ENCODE results near the gene SLC44A2.

The SLC44A2 gene

GRCh38 chr19:10580979-10581631 is 44.2 kb upstream of the SLC44A2 start (continued):
- TF ChIP-seq, protein P1, sequence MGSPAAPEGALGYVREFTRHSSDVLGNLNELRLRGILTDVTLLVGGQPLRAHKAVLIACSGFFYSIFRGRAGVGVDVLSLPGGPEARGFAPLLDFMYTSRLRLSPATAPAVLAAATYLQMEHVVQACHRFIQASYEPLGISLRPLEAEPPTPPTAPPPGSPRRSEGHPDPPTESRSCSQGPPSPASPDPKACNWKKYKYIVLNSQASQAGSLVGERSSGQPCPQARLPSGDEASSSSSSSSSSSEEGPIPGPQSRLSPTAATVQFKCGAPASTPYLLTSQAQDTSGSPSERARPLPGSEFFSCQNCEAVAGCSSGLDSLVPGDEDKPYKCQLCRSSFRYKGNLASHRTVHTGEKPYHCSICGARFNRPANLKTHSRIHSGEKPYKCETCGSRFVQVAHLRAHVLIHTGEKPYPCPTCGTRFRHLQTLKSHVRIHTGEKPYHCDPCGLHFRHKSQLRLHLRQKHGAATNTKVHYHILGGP (tag by site-specific recombination; IDR thresholded peaks at IDR 0.05): no peak
- TF ChIP-seq ZBTB1 (tag by site-specific recombination; IDR thresholded peaks at IDR 0.05) (no peak), SETDB1 (IDR thresholded peaks at IDR 0.05; ENCODE audit: insufficient read length, low read length) (no peak), HOXC10 (CRISPR knock-in tag; IDR thresholded peaks at IDR 0.05) (no peak), ZSCAN16 (tag by site-specific recombination; IDR thresholded peaks at IDR 0.05) (no peak), ZNF654 (tag by site-specific recombination; IDR thresholded peaks at IDR 0.05; ENCODE audit: low read depth) (peak; percentile 95), ZNF600 (tag by site-specific recombination; IDR thresholded peaks at IDR 0.05) (peak; percentile 86), ZNF394 (tag by site-specific recombination; IDR thresholded peaks at IDR 0.05; ENCODE audit: borderline replicate concordance) (0 out of 2 replicates have a peak, but pooled peaks have one; percentile 28), KLF10 (tag by site-specific recombination; IDR thresholded peaks at IDR 0.05) (peak; percentile 41; the same call in 1 of the 2 replicates), ZBTB8A (tag by site-specific recombination; IDR thresholded peaks at IDR 0.05) (peak; percentile 33; the same call in 1 of the 2 replicates), YY2 (tag by site-specific recombination; IDR thresholded peaks at IDR 0.05) (no peak), ZNF555 (tag by site-specific recombination; conservative IDR thresholded peaks at IDR 0.05) (no peak), ZNF658 (tag by site-specific recombination; IDR thresholded peaks at IDR 0.05) (no peak), ZFP69B (tag by site-specific recombination; IDR thresholded peaks at IDR 0.05) (peak; percentile 59; the same call in 1 of the 2 replicates), ZNF350 (tag by site-specific recombination; IDR thresholded peaks at IDR 0.05) (no peak), SP2 (tag by site-specific recombination; IDR thresholded peaks at IDR 0.05) (no peak), ZNF221 (tag by site-specific recombination; IDR thresholded peaks at IDR 0.05; ENCODE audit: borderline replicate concordance) (no peak), BCL11B (tag by site-specific recombination; IDR thresholded peaks at IDR 0.05; ENCODE audit: low read depth) (no peak), REPIN1 (tag by site-specific recombination; IDR thresholded peaks at IDR 0.05; ENCODE audit: low read depth) (no peak), ZNF580 (tag by site-specific recombination; IDR thresholded peaks at IDR 0.05) (no peak), ZNF501 (tag by site-specific recombination; IDR thresholded peaks at IDR 0.05) (no peak), ZNF530 (tag by site-specific recombination; IDR thresholded peaks at IDR 0.05; ENCODE audit: low read depth) (no peak), SCRT2 (tag by site-specific recombination; IDR thresholded peaks at IDR 0.05) (0 out of 2 replicates have a peak, but pooled peaks have one; percentile 34), MYNN (tag by site-specific recombination; IDR thresholded peaks at IDR 0.05; ENCODE audit: borderline replicate concordance) (no peak), ZNF366 (tag by site-specific recombination; conservative IDR thresholded peaks at IDR 0.05) (no peak), RBAK (tag by site-specific recombination; IDR thresholded peaks at IDR 0.05) (no peak), KLF8 (tag by site-specific recombination; IDR thresholded peaks at IDR 0.05) (no peak), ZNF211 (tag by site-specific recombination; IDR thresholded peaks at IDR 0.05; ENCODE audit: low read depth) (no peak), ZBTB48 (tag by site-specific recombination; IDR thresholded peaks at IDR 0.05) (0 out of 2 replicates have a peak, but pooled peaks have one; percentile 53), ZNF585B (tag by site-specific recombination; IDR thresholded peaks at IDR 0.05) (no peak), SP3 (tag by site-specific recombination; IDR thresholded peaks at IDR 0.05) (no peak), ZNF670 (tag by site-specific recombination; IDR thresholded peaks at IDR 0.05; ENCODE audit: low read depth) (no peak), ZNF175 (tag by site-specific recombination; IDR thresholded peaks at IDR 0.05) (no peak), ZNF837 (tag by site-specific recombination; IDR thresholded peaks at IDR 0.05) (no peak), ZNF335 (tag by site-specific recombination; conservative IDR thresholded peaks at IDR 0.05) (peak; percentile 87), ZNF488 (tag by site-specific recombination; IDR thresholded peaks at IDR 0.05) (no peak), FEZF1 (tag by site-specific recombination; IDR thresholded peaks at IDR 0.05) (no peak), ZNF157 (tag by site-specific recombination; IDR thresholded peaks at IDR 0.05) (no peak), ZNF768 (tag by site-specific recombination; IDR thresholded peaks at IDR 0.05) (no peak)
- TF ChIP-seq, protein P2, sequence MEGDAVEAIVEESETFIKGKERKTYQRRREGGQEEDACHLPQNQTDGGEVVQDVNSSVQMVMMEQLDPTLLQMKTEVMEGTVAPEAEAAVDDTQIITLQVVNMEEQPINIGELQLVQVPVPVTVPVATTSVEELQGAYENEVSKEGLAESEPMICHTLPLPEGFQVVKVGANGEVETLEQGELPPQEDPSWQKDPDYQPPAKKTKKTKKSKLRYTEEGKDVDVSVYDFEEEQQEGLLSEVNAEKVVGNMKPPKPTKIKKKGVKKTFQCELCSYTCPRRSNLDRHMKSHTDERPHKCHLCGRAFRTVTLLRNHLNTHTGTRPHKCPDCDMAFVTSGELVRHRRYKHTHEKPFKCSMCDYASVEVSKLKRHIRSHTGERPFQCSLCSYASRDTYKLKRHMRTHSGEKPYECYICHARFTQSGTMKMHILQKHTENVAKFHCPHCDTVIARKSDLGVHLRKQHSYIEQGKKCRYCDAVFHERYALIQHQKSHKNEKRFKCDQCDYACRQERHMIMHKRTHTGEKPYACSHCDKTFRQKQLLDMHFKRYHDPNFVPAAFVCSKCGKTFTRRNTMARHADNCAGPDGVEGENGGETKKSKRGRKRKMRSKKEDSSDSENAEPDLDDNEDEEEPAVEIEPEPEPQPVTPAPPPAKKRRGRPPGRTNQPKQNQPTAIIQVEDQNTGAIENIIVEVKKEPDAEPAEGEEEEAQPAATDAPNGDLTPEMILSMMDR (tag by site-specific recombination; IDR thresholded peaks at IDR 0.05): peak; percentile 94
